ENCODE measurements around the gene PAQR6.

DNA sequence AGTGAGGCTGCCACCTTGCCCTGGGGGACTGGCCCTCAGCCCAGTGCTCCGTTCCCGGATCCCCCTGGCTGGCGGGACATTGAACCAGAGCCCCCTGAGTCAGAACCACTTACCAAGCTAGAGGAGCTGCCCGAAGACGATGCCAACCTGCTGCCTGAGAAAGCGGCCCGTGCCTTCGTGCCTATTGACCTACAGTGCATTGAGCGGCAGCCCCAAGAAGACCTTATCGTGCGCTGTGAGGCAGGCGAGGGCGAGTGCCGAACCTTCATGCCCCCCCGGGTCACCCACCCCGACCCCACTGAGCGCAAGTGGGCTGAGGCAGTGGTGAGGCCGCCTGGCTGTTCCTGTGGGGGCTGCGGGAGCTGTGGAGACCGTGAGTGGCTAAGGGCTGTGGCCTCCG is 37.6 kb upstream of the PAQR6 start:
- TF ChIP-seq, protein P1, sequence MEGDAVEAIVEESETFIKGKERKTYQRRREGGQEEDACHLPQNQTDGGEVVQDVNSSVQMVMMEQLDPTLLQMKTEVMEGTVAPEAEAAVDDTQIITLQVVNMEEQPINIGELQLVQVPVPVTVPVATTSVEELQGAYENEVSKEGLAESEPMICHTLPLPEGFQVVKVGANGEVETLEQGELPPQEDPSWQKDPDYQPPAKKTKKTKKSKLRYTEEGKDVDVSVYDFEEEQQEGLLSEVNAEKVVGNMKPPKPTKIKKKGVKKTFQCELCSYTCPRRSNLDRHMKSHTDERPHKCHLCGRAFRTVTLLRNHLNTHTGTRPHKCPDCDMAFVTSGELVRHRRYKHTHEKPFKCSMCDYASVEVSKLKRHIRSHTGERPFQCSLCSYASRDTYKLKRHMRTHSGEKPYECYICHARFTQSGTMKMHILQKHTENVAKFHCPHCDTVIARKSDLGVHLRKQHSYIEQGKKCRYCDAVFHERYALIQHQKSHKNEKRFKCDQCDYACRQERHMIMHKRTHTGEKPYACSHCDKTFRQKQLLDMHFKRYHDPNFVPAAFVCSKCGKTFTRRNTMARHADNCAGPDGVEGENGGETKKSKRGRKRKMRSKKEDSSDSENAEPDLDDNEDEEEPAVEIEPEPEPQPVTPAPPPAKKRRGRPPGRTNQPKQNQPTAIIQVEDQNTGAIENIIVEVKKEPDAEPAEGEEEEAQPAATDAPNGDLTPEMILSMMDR (IDR thresholded peaks at IDR 0.05; ENCODE audit: low read depth, low read length, missing input control): no peak
- no peak for TF ChIP-seq RAD21 (IDR thresholded peaks at IDR 0.05)
- no peak for TF ChIP-seq FOXA2 (IDR thresholded peaks at IDR 0.05)
- TF ChIP-seq RXRA (IDR thresholded peaks at IDR 0.05): no peak
- TF ChIP-seq FOXA1 (IDR thresholded peaks at IDR 0.05): no peak
- TF ChIP-seq, protein P2, sequence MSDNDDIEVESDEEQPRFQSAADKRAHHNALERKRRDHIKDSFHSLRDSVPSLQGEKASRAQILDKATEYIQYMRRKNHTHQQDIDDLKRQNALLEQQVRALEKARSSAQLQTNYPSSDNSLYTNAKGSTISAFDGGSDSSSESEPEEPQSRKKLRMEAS (IDR thresholded peaks at IDR 0.05): no peak

Measured in liver (tissue), 3 donors.